Right atrium auricular region (tissue), 2 donors: ENCODE measurements around the gene RBM39. TPM values are rescaled to one million over a fixed set of nuclear protein-coding genes. Genes with fewer than 3 reads are reported as not detected.

Experiments used
- DNase-seq: peaks from one replicate; pipeline ENCODE4 v3.0.0-alpha.2; 2019; ENCODE audit warnings: low spot score
- H3K27ac ChIP-seq, 2 donors: fragments of 200-600 bp; sonication (generic); 1 replicate in 1 of 2; 2 replicates in 1 of 2; pipeline ENCODE4 v1.5.1; 2016 to 2019
- H3K27me3 ChIP-seq, 2 donors: fragments of 200-600 bp; sonication (generic); one replicate each; pipeline versions ENCODE4 v1.5.1 to v1.6.0; 2017 to 2019
- H3K36me3 ChIP-seq: fragments of 200-600 bp; sonication (generic); one replicate; pipeline ENCODE4 v1.5.1; 2016
- H3K4me1 ChIP-seq, 2 donors: fragments of 200-600 bp; sonication (generic); one replicate each; pipeline versions ENCODE4 v1.5.1 to v1.6.0; 2017 to 2019
- H3K4me3 ChIP-seq, 2 donors: fragments of 200-600 bp; sonication (generic); 1 replicate in 1 of 2; 2 replicates in 1 of 2; pipeline ENCODE4 v1.5.1; 2017 to 2019; ENCODE audit warnings: mild to moderate bottlenecking in 1 of 2, moderate library complexity in 1 of 2
- H3K9me3 ChIP-seq, 2 donors: fragments of 200-600 bp; sonication (generic); one replicate each; pipeline ENCODE4 v1.5.1; 2019
- total RNA-seq, 2 donors: library from RNA; depleted of rRNA; stranded (reverse); fragments of >200 nt; gene quantifications; one replicate each; pipeline ENCODE4 v1.1.0, GENCODE V29; 2016
- TF ChIP-seq, protein P1 (sequence below), 2 donors: fragments of 200-600 bp; sonication (generic); IDR thresholded peaks; one replicate each; pipeline ENCODE4 v1.5.1; 2019; ENCODE audit warnings: antibody characterized with exemption in 2 of 2

Gene RBM39
- total RNA-seq, 2 donors from 2014 or later = 106 to 112 TPM

GRCh38 chr20:35665949-35666288 lies 76.1 kb downstream of the RBM39 start:
- Histone ChIP-seq H3K4me3 (no peak overlapping the region), H3K27me3 (no peaks in the 10 kb centered on the region), H3K9me3 (no peaks in the 10 kb centered on the region), H3K36me3 (peaks cover 25% of the 10 kb centered on the region), H3K4me1 (peaks cover 0 to 31% of the 10 kb centered on the region in 2 donors), H3K27ac (no peak overlapping the region)
- no peak for DNase-seq
- TF ChIP-seq, protein P1, sequence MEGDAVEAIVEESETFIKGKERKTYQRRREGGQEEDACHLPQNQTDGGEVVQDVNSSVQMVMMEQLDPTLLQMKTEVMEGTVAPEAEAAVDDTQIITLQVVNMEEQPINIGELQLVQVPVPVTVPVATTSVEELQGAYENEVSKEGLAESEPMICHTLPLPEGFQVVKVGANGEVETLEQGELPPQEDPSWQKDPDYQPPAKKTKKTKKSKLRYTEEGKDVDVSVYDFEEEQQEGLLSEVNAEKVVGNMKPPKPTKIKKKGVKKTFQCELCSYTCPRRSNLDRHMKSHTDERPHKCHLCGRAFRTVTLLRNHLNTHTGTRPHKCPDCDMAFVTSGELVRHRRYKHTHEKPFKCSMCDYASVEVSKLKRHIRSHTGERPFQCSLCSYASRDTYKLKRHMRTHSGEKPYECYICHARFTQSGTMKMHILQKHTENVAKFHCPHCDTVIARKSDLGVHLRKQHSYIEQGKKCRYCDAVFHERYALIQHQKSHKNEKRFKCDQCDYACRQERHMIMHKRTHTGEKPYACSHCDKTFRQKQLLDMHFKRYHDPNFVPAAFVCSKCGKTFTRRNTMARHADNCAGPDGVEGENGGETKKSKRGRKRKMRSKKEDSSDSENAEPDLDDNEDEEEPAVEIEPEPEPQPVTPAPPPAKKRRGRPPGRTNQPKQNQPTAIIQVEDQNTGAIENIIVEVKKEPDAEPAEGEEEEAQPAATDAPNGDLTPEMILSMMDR (IDR thresholded peaks at IDR 0.05) = no peak

DNA sequence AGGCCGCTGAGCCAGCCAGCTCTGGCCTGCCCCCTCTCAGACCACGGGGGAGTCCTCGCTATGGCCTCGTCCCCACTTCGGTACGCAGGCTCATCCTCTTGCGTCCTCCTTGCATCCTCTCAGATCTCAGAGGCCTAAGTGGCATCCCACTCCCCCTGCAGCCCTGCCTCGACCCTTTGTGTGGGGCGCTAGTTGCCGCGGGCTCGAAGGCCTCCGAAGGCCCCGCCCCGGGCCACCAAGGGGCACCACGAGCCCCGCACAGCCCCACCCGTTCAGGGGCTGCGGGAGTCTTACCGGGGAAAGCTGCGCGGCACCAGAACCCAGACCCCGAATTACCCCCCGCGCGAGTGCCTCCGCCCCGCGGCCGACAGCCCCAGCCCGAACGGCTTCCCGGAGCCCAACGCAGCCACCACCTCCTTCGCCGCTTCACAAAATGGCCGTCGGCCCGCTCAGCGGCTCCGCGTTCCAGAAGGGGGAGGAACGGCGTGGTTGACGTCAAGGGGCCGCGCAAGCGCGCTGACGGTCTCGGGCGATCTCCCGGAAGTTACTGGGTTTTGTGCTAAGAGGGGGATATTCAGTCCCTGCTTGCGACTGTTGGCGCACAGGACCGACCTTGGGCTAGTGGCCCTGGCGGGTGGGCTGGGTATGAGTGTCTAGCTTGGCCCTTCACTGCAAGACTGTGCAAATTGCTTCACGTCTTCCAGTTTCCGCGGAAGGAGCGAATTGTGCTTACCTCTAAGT lies 77.4 kb downstream of the RBM39 start, which contains the start of the genes CPNE1 and RBM12:
Gene CPNE1 (minus strand): TSS at position 435 of the 741 bp plus-strand sequence. CDS start 31,977 bp downstream, outside the sequence.
Gene RBM12 (minus strand): TSS at position 435 of the 741 bp plus-strand sequence. CDS start 9,578 bp downstream, outside the sequence.
- peak within 1 kb of the TSS; percentile 68 to 88 for H3K4me3 ChIP-seq
- peak within 1 kb of the TSS; percentile 98 for H3K27ac ChIP-seq
- H3K27me3 ChIP-seq = no peaks in the 10 kb centered on the region
- H3K9me3 ChIP-seq = no peaks in the 10 kb centered on the region
- peaks cover 15% of the 10 kb centered on the region for H3K36me3 ChIP-seq
- H3K4me1 ChIP-seq = peaks cover 0 to 43% of the 10 kb centered on the region in 2 donors
- TF ChIP-seq, protein P1 (IDR thresholded peaks at IDR 0.05) = no peak
- peak; percentile 95 for DNase-seq

- peak overlapping the region; percentile 98 for H3K27ac ChIP-seq
- DNase-seq = peak; percentile 62
- no peaks in the 10 kb centered on the region for H3K27me3 ChIP-seq
- H3K9me3 ChIP-seq = no peaks in the 10 kb centered on the region
- peak overlapping the region; percentile 68 to 88 for H3K4me3 ChIP-seq
- H3K36me3 ChIP-seq = peaks cover 6% of the 10 kb centered on the region
- TF ChIP-seq, protein P1 (IDR thresholded peaks at IDR 0.05) = no peak
- peaks cover 0 to 43% of the 10 kb centered on the region in 2 donors for H3K4me1 ChIP-seq
Observed at GRCh38 chr20:35663516-35664465, 78.3 kb downstream of the RBM39 start.

DNA sequence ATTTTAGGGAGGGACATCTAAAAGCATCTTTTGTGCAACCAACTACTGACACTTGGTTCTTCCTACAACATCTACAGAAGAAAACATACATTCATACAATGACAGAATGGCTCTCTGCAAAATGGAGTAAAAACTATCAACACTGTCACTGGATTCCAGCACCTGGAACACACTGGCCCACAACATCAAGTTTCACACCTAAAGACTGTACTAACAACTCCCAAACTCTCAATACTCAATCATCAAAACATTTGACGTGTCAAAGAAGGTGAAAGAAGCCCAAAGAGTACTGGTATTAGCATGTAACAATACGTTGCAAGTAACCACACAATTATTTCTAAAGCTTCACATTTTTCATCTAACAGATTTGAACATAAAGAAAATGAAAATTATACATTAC lies 79.5 kb downstream of the RBM39 start:
- TF ChIP-seq, protein P1 (IDR thresholded peaks at IDR 0.05) = no peak
- no peak overlapping the region for H3K27ac ChIP-seq
- H3K4me1 ChIP-seq = peaks cover 0 to 53% of the 10 kb centered on the region in 2 donors
- no peaks in the 10 kb centered on the region for H3K27me3 ChIP-seq
- H3K9me3 ChIP-seq = no peaks in the 10 kb centered on the region
- H3K4me3 ChIP-seq = peak overlapping the region in 1 of 2 donors; percentile 88
- H3K36me3 ChIP-seq = no peaks in the 10 kb centered on the region
- no peak for DNase-seq

GRCh38 chr20:35661908-35662307 lies 80.2 kb downstream of the RBM39 start:
- no peaks in the 10 kb centered on the region for H3K27me3 ChIP-seq
- no peak for DNase-seq
- peaks cover 0 to 58% of the 10 kb centered on the region in 2 donors for H3K4me1 ChIP-seq
- H3K36me3 ChIP-seq = no peaks in the 10 kb centered on the region
- TF ChIP-seq, protein P1 (IDR thresholded peaks at IDR 0.05) = no peak
- H3K9me3 ChIP-seq = no peaks in the 10 kb centered on the region
- H3K4me3 ChIP-seq = no peak overlapping the region
- H3K27ac ChIP-seq = peak overlapping the region in 1 of 2 donors; percentile 2
